A549 (cell line): Measurements from ENCODE around the gene TM4SF4. TPM values are rescaled to one million over a fixed set of nuclear protein-coding genes. Genes with fewer than 3 reads are reported as not detected.

Experiments
- ATAC-seq, 2 experiments: fragments of 200-7000 bp in 1 of 2; fragments of >200 bp in 1 of 2; cut with Nextera tagmentation in 1 of 2; cut with Tn5 transposase in 1 of 2; 3 replicates each; pipeline versions ENCODE4 v1.8.0 to v1.9.1; 2018 to 2020; ENCODE audit warnings: mild to moderate bottlenecking in 1 of 2, moderate library complexity in 1 of 2
- CTCF ChIA-PET: fragments of 300-600 bp; sonication (Branson Sonifier 250); formaldehyde crosslinking; extraction: SDS; loops from one replicate; lab custom pipeline; 2021; ENCODE audit warnings: antibody characterized with exemption, inconsistent platforms; lab: Yijun Ruan, JAX
- POLR2A ChIA-PET: fragments of 350-600 bp; formaldehyde crosslinking; extraction: SDS; loops from one replicate; lab custom pipeline; 2021; ENCODE audit warnings: antibody characterized with exemption, inconsistent platforms; lab: Yijun Ruan, JAX
- DNase-seq, 2 experiments: peaks; one replicate each; pipeline versions ENCODE4 v3.0.0 to v3.0.0-alpha.2; 2011 to 2016; ENCODE audit warnings: low read depth in 1 of 2, low spot score in 1 of 2
- FAIRE-seq: peaks from 2 replicates; lab custom pipeline; 2011; peaks lifted over from hg19 to GRCh38; lab: Jason Lieb, UNC
- H3K27ac ChIP-seq, 2 experiments: fragments of >200 bp; sonication (Bioruptor Twin); formaldehyde crosslinking; 3 replicates each; pipeline ENCODE4 v1.5.1; 2016 to 2017
- H3K4me1 ChIP-seq: fragments of >200 bp; sonication (Bioruptor Twin); formaldehyde crosslinking; 3 replicates; pipeline ENCODE4 v1.6.1; 2016
- H3K4me2 ChIP-seq: fragments of >200 bp; sonication (Bioruptor Twin); formaldehyde crosslinking; 3 replicates; pipeline ENCODE4 v1.6.1; 2016
- H3K4me3 ChIP-seq: fragments of >200 bp; sonication (Bioruptor Twin); formaldehyde crosslinking; 3 replicates; pipeline ENCODE4 v1.5.1; 2016
- H3K9me3 ChIP-seq: fragments of >200 bp; sonication (Bioruptor Twin); formaldehyde crosslinking; 3 replicates; pipeline ENCODE4 v1.6.1; 2016
- ATOH8 ChIP-seq: fragments of 250-450 bp; sonication (Bioruptor Pico); IDR thresholded peaks from 2 replicates; pipeline ENCODE4 v1.5.0; 2020; ENCODE audit warnings: low read depth, mild to moderate bottlenecking, moderate library complexity
- E2F6 ChIP-seq: IDR thresholded peaks from 2 replicates; pipeline ENCODE4 v1.6.1; 2012; ENCODE audit warnings: low read depth, borderline replicate concordance
- EP300 ChIP-seq, 2 experiments: fragments of >200 bp; sonication (Bioruptor Twin); formaldehyde crosslinking; IDR thresholded peaks; 2 replicates in 1 of 2; 3 replicates in 1 of 2; pipeline ENCODE4 v1.6.1; 2016 to 2017
- ESRRA ChIP-seq: fragments of 150-350 bp; IDR thresholded peaks from 2 replicates; pipeline ENCODE4 v1.6.1; 2014; ENCODE audit warnings: mild to moderate bottlenecking, low read length, borderline replicate concordance
- HDAC2 ChIP-seq: fragments of 200-600 bp; sonication (generic); IDR thresholded peaks from 2 replicates; pipeline ENCODE4 v1.6.1; 2016
- HOXA7 ChIP-seq: fragments of 250-450 bp; sonication (Bioruptor Pico); IDR thresholded peaks from 2 replicates; pipeline ENCODE4 v1.5.0; 2020; ENCODE audit warnings: mild to moderate bottlenecking, moderate library complexity
- HOXB5 ChIP-seq: fragments of 250-450 bp; sonication (Bioruptor Pico); IDR thresholded peaks from 2 replicates; pipeline ENCODE4 v1.5.0; 2020; ENCODE audit warnings: mild to moderate bottlenecking, moderate library complexity
- JUN ChIP-seq, 2 experiments: fragments of >200 bp; sonication (Bioruptor Twin); formaldehyde crosslinking; IDR thresholded peaks; 2 replicates in 1 of 2; 3 replicates in 1 of 2; pipeline ENCODE4 v1.6.1; 2016 to 2017
- MAFK ChIP-seq: fragments of 450-650 bp; IDR thresholded peaks from 2 replicates; pipeline ENCODE4 v1.6.1; 2014; ENCODE audit not compliant: partially characterized antibody
- MAX ChIP-seq: IDR thresholded peaks from 2 replicates; pipeline ENCODE4 v1.6.1; 2012
- NPAS2 ChIP-seq: fragments of 250-450 bp; sonication (Bioruptor Pico); IDR thresholded peaks from 2 replicates; pipeline ENCODE4 v1.8.0; 2022; ENCODE audit warnings: mild to moderate bottlenecking, moderate library complexity, borderline replicate concordance
- PBX3 ChIP-seq: IDR thresholded peaks from 2 replicates; pipeline ENCODE4 v1.6.1; 2012
- POLR2AphosphoS2 ChIP-seq: conservative IDR thresholded peaks from 2 replicates; pipeline ENCODE4 v1.6.1; 2012; ENCODE audit warnings: low read length, improper control_type of control experiment, inconsistent platforms
- RARB ChIP-seq: fragments of 250-450 bp; sonication (Bioruptor Pico); IDR thresholded peaks from 2 replicates; pipeline ENCODE4 v1.8.0; 2021; ENCODE audit warnings: mild to moderate bottlenecking, moderate library complexity
- REST ChIP-seq: fragments of 200-600 bp; sonication (generic); IDR thresholded peaks from 2 replicates; pipeline ENCODE4 v1.6.1; 2016; ENCODE audit warnings: antibody characterized with exemption, mild to moderate bottlenecking, moderate library complexity
- ZFP36 ChIP-seq: fragments of 450-650 bp; IDR thresholded peaks from 2 replicates; pipeline ENCODE4 v1.6.1; 2014; ENCODE audit warnings: borderline replicate concordance; ENCODE audit not compliant: partially characterized antibody
- ZNF302 ChIP-seq: fragments of 250-450 bp; sonication (Bioruptor Pico); IDR thresholded peaks from 2 replicates; pipeline ENCODE4 v1.9.0; 2021; ENCODE audit warnings: inconsistent platforms, mild to moderate bottlenecking, moderate library complexity
- WGBS: methylation state at CpG from one replicate; pipeline ENCODE4 v1.1.6; 2017; ENCODE audit errors: missing lambda C conversion rate; 5-methylcytosine and 5-hydroxymethylcytosine counted together
- polyA plus RNA-seq, 4 experiments: library from polyadenylated mRNA; depleted of rRNA in 3 of 4; stranded (reverse); fragments of >200 nt; fragmentation: RNase III in 1 of 4; extraction: RNeasy Plus Mini Kit Qiagen cat#74134 plus additional on column Dnase treatment in 1 of 4; gene quantifications; 2 replicates in 3 of 4; 3 replicates in 1 of 4; pipeline ENCODE4 v1.2.3, GENCODE V29; 2011 to 2017

TM4SF4 gene
- polyA plus RNA-seq, 2 of the 4 experiments (the other 2 are of a cell fraction): 17.4 to 45.2 TPM

GRCh38 chr3:149542375-149543312 lies 68.1 kb downstream of the TM4SF4 start (continued):
- TF ChIP-seq MAFK (peak; percentile 25), E2F6 (no peak)

- no peak overlapping the region for H3K4me2 ChIP-seq
- ATAC-seq: no peak
- POLR2A ChIA-PET: no interaction called here
- no peaks in the 10 kb centered on the region for H3K9me3 ChIP-seq
- peak overlapping the region; percentile 92 to 93 for H3K27ac ChIP-seq
- peaks cover 95% of the 10 kb centered on the region for H3K4me1 ChIP-seq
- no peak overlapping the region for H3K4me3 ChIP-seq
- peak; percentile 32 for TF ChIP-seq MAFK
- TF ChIP-seq HOXB5 (CRISPR knock-in tag): no peak
- TF ChIP-seq, all 56 proteins: peak for 1
- 97% methylated on average over 2 of the region's 2 CpGs for WGBS
- FAIRE-seq (no peak), DNase-seq (no peak)
- CTCF ChIA-PET: no interaction called here
Measured at GRCh38 chr3:149545049-149545448, 70.6 kb downstream of the TM4SF4 start.

GRCh38 chr3:149547413-149547812 lies 72.9 kb downstream of the TM4SF4 start:
- Histone ChIP-seq H3K4me2 (peak overlapping the region; percentile 88), H3K27ac (peak overlapping the region; percentile 92 to 93), H3K4me3 (peak overlapping the region; percentile 10; the same call in 1 of the 3 replicates), H3K4me1 (peaks cover 86% of the 10 kb centered on the region)
- no peak for ATAC-seq
- WGBS: 66% methylated on average over 9 of the region's 9 CpGs
- TF ChIP-seq ZFP36: no peak
- TF ChIP-seq, all 56 proteins: peak for 0
- POLR2A ChIA-PET: interaction anchor here (0.7 to 1.5 kb wide), 3 partner anchors 13 to 417 kb away, joined by 4 to 17 read pairs (median 4); partner anchors contain the start of gene WWTR1
- DNase-seq (no peak), FAIRE-seq (no peak)
- H3K9me3 ChIP-seq: no peaks in the 10 kb centered on the region
- CTCF ChIA-PET: interaction anchor here (0.8 to 3.6 kb wide), 8 partner anchors 8 to 171 kb away, joined by 3 to 21 read pairs (median 7); partner anchors contain the start of gene WWTR1

GRCh38 chr3:149547954-149548668 lies 73.6 kb downstream of the TM4SF4 start:
- Histone ChIP-seq H3K4me3 (peak overlapping the region; percentile 21; the same call in 2 of the 3 replicates), H3K9me3 (no peaks in the 10 kb centered on the region), H3K4me2 (peak overlapping the region; percentile 88), H3K27ac (peak overlapping the region; percentile 92 to 93), H3K4me1 (peaks cover 86% of the 10 kb centered on the region)
- peak; percentile 93 to 97 for ATAC-seq
- DNase-seq: peak; percentile 87 to 95
- CTCF ChIA-PET: interaction anchor here (0.6 to 3.6 kb wide), 9 partner anchors 8 to 170 kb away, joined by 3 to 21 read pairs (median 6); partner anchors contain the start of gene WWTR1
- WGBS: 9% methylated on average over 13 of the region's 13 CpGs
- FAIRE-seq: no peak
- POLR2A ChIA-PET: interaction anchor here (0.6 to 1.5 kb wide), 10 partner anchors 8 to 266 kb away, joined by 3 to 17 read pairs (median 4); partner anchors contain the start of genes COMMD2 and WWTR1
- TF ChIP-seq HOXB5 (CRISPR knock-in tag) (peak; percentile 65; the same call in 1 of the 2 replicates), HDAC2 (no peak), HOXA7 (CRISPR knock-in tag) (no peak; the same call in 1 of the 2 replicates), EP300 (IDR thresholded peaks at IDR 0.05) (peak; percentile 78 to 91; a peak in 4 of 5 replicates), MAX (peak; percentile 69), POLR2AphosphoS2 (no peak), ZNF302 (CRISPR knock-in tag) (no peak), RARB (CRISPR knock-in tag) (0 out of 2 replicates have a peak, but pooled peaks have one; percentile 37), NPAS2 (no peak), MAFK (no peak), PBX3 (0 out of 2 replicates have a peak, but pooled peaks have one; percentile 36), ESRRA (peak; percentile 53; the same call in 1 of the 2 replicates), REST (no peak), JUN (IDR thresholded peaks at IDR 0.05) (peak; percentile 89 to 90), ATOH8 (peak; percentile 26; the same call in 1 of the 2 replicates)
